Activated T-cell treated with anti-CD3 and anti-CD28 coated beads, Interleukin-2, amount 50 U/mL, for 48 hours (primary cell): Measurements from ENCODE around the gene KCNQ1.
"Not testable (repeated sequence)": the region's sequence is repeated elsewhere in the genome, so short reads cannot be mapped to it uniquely, and the experiment has no call there.

Experiments used
- DNase-seq, 2 experiments: peaks; one replicate each; pipeline ENCODE4 v3.0.0-alpha.2; 2020

KCNQ1 gene

DNA sequence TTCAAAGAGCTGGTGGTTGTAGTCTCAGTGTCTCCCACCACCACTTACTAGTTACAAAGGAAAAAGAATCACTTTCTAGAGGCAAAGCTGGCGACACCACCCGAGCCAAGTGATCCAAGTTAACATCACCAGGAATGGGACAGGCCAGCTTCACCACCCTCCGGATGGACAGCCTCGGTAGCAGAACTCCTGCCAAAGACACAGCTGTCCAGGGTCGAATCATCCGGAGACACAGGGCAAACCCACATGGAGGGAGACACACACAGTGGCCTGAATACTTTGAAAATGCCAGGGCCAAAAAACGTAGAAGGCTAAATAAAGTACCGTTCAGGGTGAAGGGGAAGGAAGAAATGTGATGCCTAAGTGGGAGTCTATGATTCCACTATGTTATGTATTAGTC lies 33.1 kb downstream of the KCNQ1 start:
- no peak for DNase-seq

DNA sequence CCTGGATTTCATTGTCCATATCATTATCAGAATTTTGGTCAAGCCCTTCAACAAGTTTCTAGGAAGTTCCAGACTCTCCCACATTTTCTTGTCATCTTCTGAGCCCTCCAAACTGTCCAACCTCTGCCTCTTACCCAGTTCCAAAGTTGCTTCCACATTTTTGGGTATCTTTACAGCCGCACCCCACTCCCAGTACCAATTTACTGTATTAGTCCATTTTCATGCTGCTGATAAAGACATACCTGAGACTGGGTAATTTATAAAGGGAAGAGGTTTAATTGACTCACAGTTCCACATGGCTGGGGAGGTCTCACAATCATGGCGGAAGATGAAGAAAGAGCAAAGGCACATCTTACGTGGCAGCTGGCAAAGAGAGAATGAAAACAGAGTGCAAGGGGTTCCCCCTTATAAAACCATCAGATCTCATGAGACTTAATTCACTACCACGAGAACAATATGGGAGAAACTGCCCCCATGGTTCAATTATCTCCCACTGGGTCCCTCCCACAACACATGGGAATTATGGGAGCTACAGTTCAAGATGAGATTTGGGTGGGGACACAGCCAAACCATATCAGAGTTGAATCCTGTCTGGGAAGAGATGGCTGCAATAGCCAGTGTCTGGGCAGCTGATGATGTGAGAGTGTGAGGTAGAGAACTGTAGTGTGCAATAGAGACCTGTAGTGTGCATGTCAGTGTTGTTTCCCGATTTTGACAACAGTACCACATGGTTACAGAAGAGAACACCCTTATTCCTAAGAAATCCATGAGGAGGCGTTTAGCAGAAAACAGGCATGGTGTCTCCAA lies 35.5 kb downstream of the KCNQ1 start:
- DNase-seq = not testable (repeated sequence)

DNA sequence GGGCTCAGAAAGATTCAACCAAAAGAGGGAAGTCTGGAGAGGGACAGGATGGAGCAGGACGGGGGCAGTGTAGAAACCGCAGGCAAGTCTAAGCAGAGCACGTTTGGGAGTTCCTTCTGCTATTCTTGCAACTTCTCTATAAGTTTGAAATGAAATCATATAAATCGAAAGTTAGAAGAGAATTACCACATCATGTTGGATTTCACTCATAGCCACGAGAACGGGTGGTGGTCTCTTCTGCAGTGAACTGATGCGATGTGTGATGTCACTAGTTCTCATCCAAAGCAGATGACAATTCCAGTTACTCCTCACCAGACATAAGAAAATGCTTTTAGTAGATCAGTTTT lies 36.0 kb downstream of the KCNQ1 start:
- no peak for DNase-seq

- peak; percentile 46 to 59 for DNase-seq
Measured at GRCh38 chr11:2481253-2481652, 36.4 kb downstream of the KCNQ1 start.

DNA sequence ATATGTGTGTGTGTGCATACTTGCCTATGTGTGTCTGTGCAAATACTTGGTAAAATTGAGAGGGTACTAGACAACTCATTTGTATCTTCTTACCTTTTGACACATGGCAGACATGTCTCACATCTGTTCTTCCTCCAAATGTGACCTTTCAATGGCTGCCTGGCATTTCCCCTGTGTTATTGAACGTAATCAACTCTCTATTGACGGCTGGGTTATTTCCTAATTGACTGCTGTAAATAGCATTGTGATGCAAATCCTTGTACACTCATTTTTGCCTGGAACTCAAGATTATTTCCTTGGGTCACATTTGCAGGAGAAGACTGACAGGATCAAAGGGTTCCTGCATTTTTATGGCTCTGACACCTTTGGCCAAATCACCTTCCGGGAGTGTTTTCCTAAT lies 37.4 kb downstream of the KCNQ1 start:
- DNase-seq = no peak

- DNase-seq = no peak
Measured at GRCh38 chr11:2482745-2483144, 37.9 kb downstream of the KCNQ1 start.

GRCh38 chr11:2483426-2483825 lies 38.6 kb downstream of the KCNQ1 start:
- no peak for DNase-seq

GRCh38 chr11:2484576-2485125 lies 39.8 kb downstream of the KCNQ1 start:
- no peak for DNase-seq

- no peak for DNase-seq
Measured at GRCh38 chr11:2488004-2488403, 43.2 kb downstream of the KCNQ1 start.

- DNase-seq = no peak
Measured at GRCh38 chr11:2489083-2489482, 44.3 kb downstream of the KCNQ1 start.

DNA sequence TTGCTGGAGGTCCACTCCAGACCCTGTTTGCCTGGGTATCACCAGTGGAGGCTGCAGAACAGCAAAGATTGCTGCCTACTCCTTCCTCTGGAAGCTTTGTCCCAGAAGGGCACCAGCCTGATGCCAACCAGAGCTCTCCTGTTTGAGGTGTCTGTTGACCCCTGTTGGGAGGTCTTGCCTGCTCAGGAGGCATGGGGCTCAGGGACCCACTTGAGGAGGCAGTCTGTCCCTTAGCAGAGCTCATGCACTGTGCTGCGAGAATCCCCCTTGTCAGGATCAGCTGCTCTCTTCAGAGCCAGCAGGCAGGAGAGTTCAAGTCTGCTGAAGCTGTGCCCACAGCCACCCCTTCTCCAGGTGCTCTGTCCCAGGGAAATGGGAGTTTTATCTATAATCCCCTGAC lies 53.1 kb downstream of the KCNQ1 start:
- not testable (repeated sequence) for DNase-seq

DNA sequence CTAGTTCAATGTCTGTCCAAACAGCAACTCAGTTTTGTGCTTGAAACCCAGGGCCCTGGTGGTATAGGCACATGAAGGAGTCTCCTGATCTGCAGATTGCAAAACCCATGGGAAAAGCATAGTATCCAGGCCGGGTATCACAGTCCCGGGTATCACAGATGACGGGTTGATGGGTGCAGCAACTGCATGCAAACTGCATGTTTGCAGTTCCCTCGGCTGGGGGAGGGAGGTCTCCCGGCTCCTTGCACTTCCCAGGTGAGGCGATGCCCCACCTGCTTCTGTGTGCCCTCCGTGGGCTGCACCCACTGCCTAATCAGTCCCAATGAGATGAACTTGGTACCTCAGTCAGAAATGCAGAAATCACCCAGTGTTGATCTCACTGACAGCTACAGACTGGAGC lies 53.9 kb downstream of the KCNQ1 start:
- DNase-seq = no peak

DNA sequence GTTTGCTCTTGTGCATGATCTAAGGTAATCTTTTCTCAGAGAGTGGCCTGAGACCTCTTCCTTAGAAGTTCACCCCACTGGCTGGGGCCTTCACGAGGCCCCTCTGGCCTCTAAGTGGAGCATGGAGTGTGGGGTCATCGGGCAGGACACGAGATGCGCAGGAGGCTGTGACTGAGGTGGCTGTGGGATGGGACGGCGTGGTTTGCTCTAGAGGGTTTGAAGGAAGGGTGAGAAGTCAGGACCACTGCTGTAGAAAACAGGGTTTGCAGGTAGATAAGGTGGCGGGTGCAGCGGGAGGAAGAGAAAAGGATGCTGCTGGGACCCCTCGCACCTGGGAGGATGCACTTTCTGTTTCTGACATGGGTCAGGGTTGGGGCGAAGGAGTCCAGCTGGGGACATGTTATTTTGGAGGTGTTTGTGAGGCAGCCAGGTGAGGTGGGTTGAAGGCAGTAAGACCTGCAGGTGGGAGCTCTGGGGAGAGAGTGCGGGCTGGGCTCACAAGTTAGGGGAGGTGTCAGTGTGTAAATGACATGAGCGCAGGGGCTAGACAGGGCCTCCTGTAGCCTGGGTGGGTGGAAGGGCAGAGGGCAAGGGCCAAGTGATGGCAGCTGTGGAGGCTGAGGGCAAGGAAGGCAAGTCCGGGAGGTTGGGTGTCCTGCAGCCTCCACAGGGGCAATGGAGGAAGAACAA lies 62.5 kb downstream of the KCNQ1 start:
- DNase-seq = no peak

GRCh38 chr11:2507945-2508749 lies 63.3 kb downstream of the KCNQ1 start:
- DNase-seq = no peak

DNA sequence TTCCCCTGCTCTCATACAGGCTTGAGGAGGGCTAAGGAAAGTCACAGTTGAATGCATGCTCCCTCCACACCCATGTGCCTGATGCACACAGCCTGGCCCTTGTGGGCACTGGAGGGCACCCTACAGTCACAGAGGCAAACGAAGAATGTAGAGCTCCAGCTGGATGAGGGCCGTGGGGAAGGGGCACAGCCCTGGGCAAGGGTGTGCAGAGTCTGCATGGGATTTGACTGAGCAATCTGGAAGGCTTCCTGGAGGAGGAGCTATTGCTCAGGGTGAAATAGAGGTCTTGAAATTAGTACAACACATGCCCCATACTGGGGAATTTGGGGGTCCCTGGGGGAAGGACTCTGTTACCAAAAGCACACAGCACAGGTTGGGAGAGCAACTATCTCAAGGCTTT lies 64.0 kb downstream of the KCNQ1 start:
- DNase-seq = no peak

DNA sequence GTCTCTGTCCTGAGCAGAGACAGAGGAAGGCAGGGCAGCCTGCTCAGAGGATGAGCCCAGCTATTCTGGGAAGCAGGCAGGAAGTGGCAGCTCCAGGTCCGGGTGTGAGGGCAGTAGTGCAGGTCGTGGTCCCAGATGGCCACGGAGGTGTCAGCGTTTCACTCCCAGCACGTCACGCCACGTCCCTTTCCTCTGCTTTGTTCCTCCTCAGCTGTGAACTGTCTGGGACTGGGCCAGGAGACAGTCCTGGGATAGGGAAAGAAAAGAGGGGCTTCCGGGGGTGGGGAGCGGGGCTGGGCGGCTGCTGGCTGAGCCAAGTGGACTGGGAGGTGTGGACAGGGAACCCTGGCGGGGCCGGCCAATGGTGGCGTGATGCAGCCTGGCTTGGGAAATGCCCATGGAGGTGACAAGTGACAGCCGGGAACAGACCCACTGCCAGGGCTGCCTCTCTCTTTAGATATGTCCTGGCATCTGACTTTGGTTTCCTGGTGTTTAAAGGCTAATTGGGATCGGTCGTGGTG lies 64.7 kb downstream of the KCNQ1 start:
- no peak for DNase-seq

GRCh38 chr11:2510626-2511402 lies 66.0 kb downstream of the KCNQ1 start:
- DNase-seq = no peak

DNA sequence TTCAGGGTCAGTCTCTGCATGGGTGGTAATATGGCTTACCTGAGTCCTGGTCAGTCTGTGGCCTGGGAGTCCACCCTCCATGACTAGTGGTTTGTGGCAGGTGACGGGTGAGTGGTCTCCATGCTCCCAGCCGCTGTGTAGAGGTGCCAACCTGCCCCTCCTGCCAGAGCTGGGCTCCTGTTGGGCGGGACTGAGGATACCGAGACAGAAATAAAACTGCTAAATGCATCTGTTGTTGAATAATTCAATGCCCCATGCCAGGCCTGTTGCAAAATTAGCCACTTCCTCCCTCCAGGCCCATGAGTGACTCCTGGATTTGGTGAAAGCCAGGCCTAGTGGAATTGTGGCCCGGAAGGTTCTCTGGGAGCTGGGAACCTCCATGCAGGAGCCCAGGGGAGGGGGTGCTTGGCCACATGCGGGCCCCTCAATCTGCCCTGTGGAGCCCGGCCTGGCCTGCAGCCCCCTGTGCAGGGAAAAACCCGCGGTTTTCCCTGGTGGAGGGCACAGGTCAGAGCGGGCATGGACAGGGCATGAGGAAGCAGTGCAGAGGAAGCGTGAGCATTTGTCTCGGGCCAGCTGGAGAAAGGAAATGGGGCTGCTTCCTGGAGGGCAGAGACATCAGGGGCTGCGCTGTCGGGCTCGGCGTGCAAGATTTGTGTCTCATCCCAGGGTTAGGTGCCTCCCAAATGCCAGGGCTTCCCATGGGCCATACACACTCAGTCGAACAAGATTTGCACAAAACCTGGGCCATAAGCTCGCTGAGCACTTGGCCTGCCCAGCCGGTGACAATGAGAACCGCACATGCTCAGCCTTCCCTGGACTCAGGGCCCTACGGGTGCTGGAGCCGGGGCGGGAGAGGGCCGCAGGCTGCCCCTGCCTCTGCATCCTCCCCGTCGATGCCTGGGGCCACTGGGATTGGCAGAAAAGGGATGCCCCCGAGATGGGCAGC lies 66.9 kb downstream of the KCNQ1 start:
- DNase-seq = no peak

- DNase-seq = peak in 1 of 2 experiments; percentile 11
Measured at GRCh38 chr11:2512431-2513407, 67.9 kb downstream of the KCNQ1 start.

DNA sequence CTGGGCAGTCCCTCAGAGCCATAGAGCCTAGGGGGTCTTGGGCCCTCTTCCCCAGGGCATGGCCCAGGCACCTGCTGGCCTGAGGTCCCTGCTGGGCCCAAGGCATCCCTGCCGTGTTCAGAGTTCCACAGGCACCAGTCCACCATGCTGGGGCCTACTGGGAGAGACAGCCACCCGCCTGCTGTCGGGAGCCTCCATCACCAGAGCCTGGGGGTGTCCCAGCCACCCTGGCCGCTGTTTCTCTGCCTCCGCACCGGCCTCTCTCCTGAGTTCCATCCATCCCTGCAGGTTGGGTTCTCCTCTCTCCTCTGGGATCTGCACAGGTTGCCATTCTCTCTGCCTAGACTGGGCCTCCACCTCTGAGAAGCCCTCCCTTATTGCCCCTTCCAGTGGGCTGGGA lies 68.6 kb downstream of the KCNQ1 start:
- peak in 1 of 2 experiments; percentile 13 for DNase-seq
